IMR-90 (cell line): ENCODE results near the gene APLN. TPM values are rescaled to one million over a fixed set of nuclear protein-coding genes. Genes with fewer than 3 reads are reported as not detected.

Experiments
- ATAC-seq: fragments of 200-7000 bp; cut with Tn5 transposase; 2 replicates; pipeline ENCODE4 v1.9.1; 2020; ENCODE audit warnings: low read depth, mild to moderate bottlenecking, moderate library complexity
- BruUV-seq: library from RNA; stranded (reverse); fragments of 400-500 nt; replicated peaks from 2 replicates; lab custom pipeline; 2021; lab: Mats Ljungman, UMichigan
- CTCF ChIA-PET: fragments of 300-600 bp; formaldehyde crosslinking; extraction: SDS; loops from one replicate; lab custom pipeline; 2021; ENCODE audit warnings: antibody characterized with exemption; lab: Yijun Ruan, JAX
- POLR2A ChIA-PET: fragments of 300-600 bp; sonication (Branson Sonifier 250); formaldehyde crosslinking; loops from one replicate; lab custom pipeline; 2022; ENCODE audit warnings: antibody characterized with exemption; ENCODE audit not compliant: unreplicated experiment; lab: Charles Lee
- DNase-seq: peaks from one replicate; pipeline ENCODE4 v3.0.0; 2013
- H2AFZ ChIP-seq: replicated peaks from 2 replicates; pipeline ENCODE3; 2013; ENCODE audit warnings: low read length, mild to moderate bottlenecking; ENCODE audit not compliant: poor library complexity
- H2AK5ac ChIP-seq: 2 replicates; pipeline ENCODE4 v1.6.1; 2013; ENCODE audit warnings: low read depth, low read length, inconsistent platforms
- H2AK9ac ChIP-seq: replicated peaks from 2 replicates; pipeline ENCODE3; 2013; ENCODE audit warnings: mild to moderate bottlenecking, low read depth, low read length, moderate library complexity; ENCODE audit not compliant: poor library complexity
- H2BK120ac ChIP-seq: 2 replicates; pipeline ENCODE4 v1.6.1; 2013; ENCODE audit warnings: low read depth, low read length, inconsistent platforms
- H2BK15ac ChIP-seq: 3 replicates; pipeline ENCODE4 v1.6.1; 2013; ENCODE audit warnings: low read depth, low read length, inconsistent platforms
- H2BK20ac ChIP-seq: 2 replicates; pipeline ENCODE4 v1.6.1; 2013; ENCODE audit warnings: low read depth, mild to moderate bottlenecking, inconsistent platforms, low read length, moderate library complexity
- H2BK5ac ChIP-seq: 2 replicates; pipeline ENCODE4 v1.6.1; 2013; ENCODE audit warnings: mild to moderate bottlenecking, low read depth, low read length, inconsistent platforms; ENCODE audit not compliant: poor library complexity, severe bottlenecking
- H3K14ac ChIP-seq: replicated peaks from 2 replicates; pipeline ENCODE4 v1.6.1; 2013; ENCODE audit warnings: low read depth, low read length, inconsistent platforms
- H3K18ac ChIP-seq: 2 replicates; pipeline ENCODE4 v1.6.1; 2013; ENCODE audit warnings: low read depth, low read length, control low read depth
- H3K23ac ChIP-seq: 2 replicates; pipeline ENCODE4 v1.6.1; 2013; ENCODE audit warnings: low read depth, low read length, inconsistent platforms
- H3K27ac ChIP-seq: 2 replicates; pipeline ENCODE4 v1.5.1; 2013; ENCODE audit warnings: mild to moderate bottlenecking, control low read depth, low read length; ENCODE audit not compliant: insufficient read depth
- H3K27me3 ChIP-seq: 2 replicates; pipeline ENCODE4 v1.6.1; 2013; ENCODE audit warnings: low read length; ENCODE audit not compliant: control insufficient read depth, insufficient read depth
- H3K36me3 ChIP-seq: 2 replicates; pipeline ENCODE4 v1.6.1; 2013; ENCODE audit warnings: low read length, mixed read lengths; ENCODE audit not compliant: control insufficient read depth, insufficient read depth
- H3K4ac ChIP-seq: 2 replicates; pipeline ENCODE4 v1.6.1; 2013; ENCODE audit warnings: low read depth, low read length, inconsistent platforms
- H3K4me1 ChIP-seq: 2 replicates; pipeline ENCODE4 v1.6.1; 2013; ENCODE audit warnings: low read length, mixed read lengths; ENCODE audit not compliant: control insufficient read depth, insufficient read depth
- H3K4me2 ChIP-seq: 2 replicates; pipeline ENCODE4 v1.6.1; 2013; ENCODE audit warnings: low read depth, mild to moderate bottlenecking, control low read depth, low read length, moderate library complexity
- H3K4me3 ChIP-seq: 2 replicates; pipeline ENCODE4 v1.5.1; 2013; ENCODE audit warnings: low read depth, mild to moderate bottlenecking, control low read depth, low read length, moderate library complexity; ENCODE audit not compliant: insufficient read depth
- H3K56ac ChIP-seq: 2 replicates; pipeline ENCODE4 v1.6.1; 2013; ENCODE audit warnings: low read length, inconsistent platforms; ENCODE audit not compliant: insufficient read depth; ENCODE audit errors: extremely low read depth
- H3K79me1 ChIP-seq, 2 experiments: 2 replicates each; pipeline ENCODE4 v1.6.1; 2013; ENCODE audit warnings: low read length in 2 of 2, inconsistent platforms in 1 of 2, low read depth in 1 of 2
- H3K9ac ChIP-seq: 2 replicates; pipeline ENCODE4 v1.6.1; 2013; ENCODE audit warnings: low read depth, low read length, control low read depth
- H3K9me1 ChIP-seq: 2 replicates; pipeline ENCODE4 v1.6.1; 2013; ENCODE audit warnings: low read length, inconsistent platforms; ENCODE audit not compliant: insufficient read depth
- H3K9me3 ChIP-seq: 2 replicates; pipeline ENCODE4 v1.6.1; 2013; ENCODE audit warnings: low read length; ENCODE audit not compliant: control insufficient read depth, insufficient read depth
- H4K20me1 ChIP-seq: 2 replicates; pipeline ENCODE4 v1.6.1; 2013; ENCODE audit warnings: low read length, inconsistent platforms; ENCODE audit not compliant: insufficient read depth
- H4K5ac ChIP-seq: 2 replicates; pipeline ENCODE4 v1.6.1; 2013; ENCODE audit warnings: mild to moderate bottlenecking, low read depth, low read length, control low read depth
- H4K8ac ChIP-seq, 2 experiments: 2 replicates each; pipeline ENCODE4 v1.6.1; 2013; ENCODE audit warnings: low read depth in 2 of 2, low read length in 2 of 2, control low read depth in 1 of 2, inconsistent platforms in 1 of 2
- H4K91ac ChIP-seq: 2 replicates; pipeline ENCODE4 v1.6.1; 2013; ENCODE audit warnings: low read depth, low read length, inconsistent platforms; ENCODE audit not compliant: insufficient read depth
- BHLHE40 ChIP-seq: fragments of 150-350 bp; IDR thresholded peaks from 2 replicates; pipeline ENCODE4 v1.6.1; 2016; ENCODE audit warnings: mild to moderate bottlenecking, low read depth, low read length
- CEBPB ChIP-seq: IDR thresholded peaks from 2 replicates; pipeline ENCODE4 v1.6.1; 2012; ENCODE audit warnings: low read depth, low read length, improper control_type of control experiment
- CHD1 ChIP-seq: IDR thresholded peaks from 2 replicates; pipeline ENCODE4 v1.6.1; 2012; ENCODE audit warnings: low read depth, low read length, improper control_type of control experiment
- FOS ChIP-seq: fragments of 150-350 bp; IDR thresholded peaks from 2 replicates; pipeline ENCODE4 v1.6.1; 2016; ENCODE audit warnings: low read depth, low read length
- MAFK ChIP-seq: IDR thresholded peaks from 2 replicates; pipeline ENCODE4 v1.6.1; 2012; ENCODE audit warnings: low read depth, low read length, improper control_type of control experiment
- MAZ ChIP-seq: IDR thresholded peaks from 2 replicates; pipeline ENCODE4 v1.6.1; 2012; ENCODE audit warnings: low read depth, mild to moderate bottlenecking, low read length, improper control_type of control experiment, moderate library complexity, borderline replicate concordance
- MXI1 ChIP-seq: IDR thresholded peaks from 2 replicates; pipeline ENCODE4 v1.6.1; 2012; ENCODE audit warnings: low read depth, mild to moderate bottlenecking, low read length, moderate library complexity, borderline replicate concordance
- NFE2L2 ChIP-seq: fragments of 150-350 bp; IDR thresholded peaks from 2 replicates; pipeline ENCODE4 v1.6.1; 2016; ENCODE audit warnings: low read depth, mild to moderate bottlenecking, low read length
- POLR2A ChIP-seq: IDR thresholded peaks from 2 replicates; pipeline ENCODE4 v1.6.1; 2012; ENCODE audit warnings: mild to moderate bottlenecking, low read depth, low read length
- RAD21 ChIP-seq: IDR thresholded peaks from 2 replicates; pipeline ENCODE4 v1.6.1; 2012; ENCODE audit warnings: low read length, improper control_type of control experiment
- RCOR1 ChIP-seq: IDR thresholded peaks from 2 replicates; pipeline ENCODE4 v1.6.1; 2012; ENCODE audit warnings: mild to moderate bottlenecking, low read length, improper control_type of control experiment; ENCODE audit not compliant: insufficient replicate concordance
- RFX5 ChIP-seq: IDR thresholded peaks from 2 replicates; pipeline ENCODE4 v1.8.0; 2012; ENCODE audit warnings: low read depth, mild to moderate bottlenecking, low read length, moderate library complexity
- SMC3 ChIP-seq: fragments of 150-350 bp; IDR thresholded peaks from 2 replicates; pipeline ENCODE4 v1.6.1; 2016; ENCODE audit warnings: low read depth, mild to moderate bottlenecking, antibody characterized with exemption, low read length, moderate library complexity
- WGBS, 2 experiments: methylation state at CpG; one replicate each; pipeline versions ENCODE4 v1.1.5 to v1.1.7; 2013; ENCODE audit warnings: missing lambda C conversion rate in 2 of 2; ENCODE audit not compliant: insufficient read length in 1 of 2; ENCODE audit errors: extremely low coverage in 2 of 2; 5-methylcytosine and 5-hydroxymethylcytosine counted together
- dilution Hi-C: fragments of 300-500 bp; cut with HindIII; formaldehyde crosslinking; loops from one replicate; pipeline ENCODE4 v1.14.3; 2018; ENCODE audit warnings: low sequenced_read_pairs; ENCODE audit not compliant: unreplicated experiment
- in situ Hi-C: fragments of 300-500 bp; cut with MboI; formaldehyde crosslinking; loops from 3 replicates; pipeline ENCODE4 v1.14.3; 2019; ENCODE audit warnings: low sequenced_read_pairs, inconsistent platforms, mixed read lengths
- intact Hi-C: fragments of 100-400 bp; cut with micrococcal nuclease; formaldehyde crosslinking; loops from 2 replicates; pipeline ENCODE4 v1.10.0; 2022
- polyA plus RNA-seq, 3 experiments: library from polyadenylated mRNA; depleted of rRNA; stranded (reverse); fragments of >200 nt; gene quantifications; 2 replicates each; pipeline ENCODE4 v1.2.3, GENCODE V29; 2012; ENCODE audit warnings: low replicate concordance in 1 of 3
- total RNA-seq: library from RNA; depleted of rRNA; stranded (reverse); fragments of >200 nt; gene quantifications from 2 replicates; pipeline ENCODE4 v1.2.3, GENCODE V29; 2012
- TF ChIP-seq, protein P1 (sequence below): fragments of 150-350 bp; IDR thresholded peaks from 2 replicates; pipeline ENCODE4 v1.6.1; 2017; ENCODE audit warnings: mild to moderate bottlenecking, antibody characterized with exemption, low read length, low read depth
- TF ChIP-seq, protein P2 (sequence below): fragments of 150-350 bp; IDR thresholded peaks from 2 replicates; pipeline ENCODE4 v1.6.1; 2016; ENCODE audit warnings: low read depth, mild to moderate bottlenecking, low read length, moderate library complexity, borderline replicate concordance

Gene APLN
- total and polyA plus RNA-seq, 2 of the 4 experiments (the other 2 are of a cell fraction): 0.18 to 0.72 TPM

DNA sequence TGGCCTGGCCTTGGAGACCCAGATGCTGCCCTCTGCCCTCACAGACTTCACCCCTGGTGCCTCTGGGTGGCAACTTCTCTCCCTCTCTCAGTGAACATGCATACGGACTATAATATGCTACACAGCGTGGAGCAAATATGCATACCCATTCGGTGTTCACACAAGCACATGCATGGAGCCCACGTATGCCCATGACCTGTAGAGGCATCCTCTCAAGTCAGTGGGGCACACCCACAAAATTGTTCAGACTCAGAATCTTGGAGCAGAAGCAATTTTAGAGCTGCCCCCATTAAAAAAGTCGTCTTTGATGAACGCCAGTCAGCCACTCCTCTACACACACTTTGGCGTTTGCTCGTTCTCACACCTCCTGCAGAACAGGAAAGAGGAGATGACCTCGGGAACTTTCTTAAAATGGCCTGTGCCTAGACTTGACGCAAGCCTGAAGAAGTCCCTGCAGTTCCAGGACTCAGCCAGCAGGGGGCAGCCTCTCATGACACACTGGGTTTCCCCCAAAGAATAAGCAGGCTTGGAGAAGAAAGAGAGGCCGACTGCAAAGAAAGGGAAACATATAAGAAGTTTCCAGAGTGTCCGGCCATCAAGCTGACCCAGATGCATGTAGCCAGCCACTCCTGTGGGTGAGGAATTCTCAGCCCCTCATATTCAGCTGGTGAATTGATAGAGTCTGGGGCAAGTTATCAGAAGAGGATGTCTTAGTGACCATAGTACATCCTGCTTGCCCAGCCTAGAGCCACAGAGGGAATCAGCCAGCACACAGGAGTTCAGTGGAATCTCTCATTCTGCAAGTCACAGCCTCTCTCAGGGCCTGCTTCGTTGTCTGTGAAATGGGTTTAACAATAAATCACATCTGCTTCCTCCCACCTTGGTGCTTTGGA, 17.3 kb downstream of the APLN start (continued):
- TF ChIP-seq, protein P1, sequence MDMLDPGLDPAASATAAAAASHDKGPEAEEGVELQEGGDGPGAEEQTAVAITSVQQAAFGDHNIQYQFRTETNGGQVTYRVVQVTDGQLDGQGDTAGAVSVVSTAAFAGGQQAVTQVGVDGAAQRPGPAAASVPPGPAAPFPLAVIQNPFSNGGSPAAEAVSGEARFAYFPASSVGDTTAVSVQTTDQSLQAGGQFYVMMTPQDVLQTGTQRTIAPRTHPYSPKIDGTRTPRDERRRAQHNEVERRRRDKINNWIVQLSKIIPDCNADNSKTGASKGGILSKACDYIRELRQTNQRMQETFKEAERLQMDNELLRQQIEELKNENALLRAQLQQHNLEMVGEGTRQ: no peak

DNA sequence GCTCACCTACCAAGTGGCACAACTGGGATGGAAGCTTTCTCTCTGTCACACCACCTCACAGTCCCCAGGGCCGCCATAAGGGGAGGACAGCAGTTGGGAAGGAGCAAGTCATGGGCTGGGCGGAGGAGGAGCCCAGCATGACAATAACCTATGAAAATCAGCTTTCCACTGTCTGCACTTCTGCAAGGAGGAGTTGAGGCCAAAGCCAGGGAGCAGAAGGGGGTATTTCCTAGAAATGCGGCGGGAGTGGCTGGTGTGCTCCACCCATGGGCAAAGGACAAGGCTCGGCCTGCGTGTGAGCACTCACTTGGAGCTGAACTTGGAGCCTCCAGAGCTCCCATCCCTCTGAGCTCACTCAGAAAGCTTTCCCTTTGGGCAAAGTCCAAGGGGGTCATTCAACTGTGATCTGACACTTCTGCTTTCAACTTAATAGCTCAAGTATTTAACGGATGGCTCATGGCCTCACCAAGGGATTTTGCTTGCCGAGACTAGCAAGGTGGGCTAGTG, 18.5 kb downstream of the APLN start:
- H2BK5ac ChIP-seq: no peak overlapping the region
- no peak for DNase-seq
- H3K4me3 ChIP-seq: no peak overlapping the region
- H3K9ac ChIP-seq: no peak overlapping the region
- H2BK15ac ChIP-seq: no peak overlapping the region
- no peak overlapping the region for H4K5ac ChIP-seq
- no peaks in the 10 kb centered on the region for H3K9me1 ChIP-seq
- no peak overlapping the region for H4K91ac ChIP-seq
- ChIA-PET CTCF (interaction anchor here (0.6 to 3.9 kb wide), 3 partner anchors 9 to 90 kb away, joined by 3 to 32 read pairs (median 3); no protein-coding TSS in a partner anchor), POLR2A (no interaction called here)
- H3K27ac ChIP-seq: no peak overlapping the region
- peaks cover 1% of the 10 kb centered on the region; the same call in 1 of the 2 replicates for H3K9me3 ChIP-seq
- dilution Hi-C loops: no loop called here
- no peak overlapping the region for H2AFZ ChIP-seq
- H3K4me2 ChIP-seq: no peak overlapping the region
- BruUV-seq: no TSS peak
- no peak overlapping the region for H2AK9ac ChIP-seq
- intact Hi-C loops: loop anchor here (10.0 kb wide), 1 partner anchor 189 kb away; no protein-coding TSS in a partner anchor
- no peak overlapping the region for H2BK120ac ChIP-seq
- ATAC-seq: no peak
- no peak overlapping the region for H3K23ac ChIP-seq
- no peak overlapping the region for H2AK5ac ChIP-seq
- in situ Hi-C loops: loop anchor here (5.0 kb wide), 1 partner anchor 91 kb away; no protein-coding TSS in a partner anchor
- H2BK20ac ChIP-seq: no peak overlapping the region
- H3K27me3 ChIP-seq: peaks cover 15% of the 10 kb centered on the region; the same call in 1 of the 2 replicates
- H3K36me3 ChIP-seq: no peaks in the 10 kb centered on the region
- no peak overlapping the region for H4K8ac ChIP-seq
- no peak overlapping the region for H3K18ac ChIP-seq
- no peak overlapping the region for H3K56ac ChIP-seq
- WGBS, 2 experiments: 50% methylated on average over 2 of the region's 8 CpGs; no CpG with 5 or more reads in 1 of the 2 experiments
- no peaks in the 10 kb centered on the region for H3K4me1 ChIP-seq
- no peak overlapping the region for H3K4ac ChIP-seq
- H4K20me1 ChIP-seq: no peaks in the 10 kb centered on the region
- H3K14ac ChIP-seq: no peak overlapping the region
- no peaks in the 10 kb centered on the region for H3K79me1 ChIP-seq
- no peak for TF ChIP-seq RAD21
- TF ChIP-seq MAZ: no peak
- TF ChIP-seq POLR2A: no peak
- TF ChIP-seq MAFK: no peak
- TF ChIP-seq SMC3: no peak
- TF ChIP-seq CEBPB: no peak
- no peak for TF ChIP-seq NFE2L2
- TF ChIP-seq MXI1: no peak
- no peak for TF ChIP-seq CHD1
- no peak for TF ChIP-seq RCOR1
- no peak for TF ChIP-seq BHLHE40
- no peak for TF ChIP-seq RFX5
- no peak for TF ChIP-seq FOS
- TF ChIP-seq, protein P2, sequence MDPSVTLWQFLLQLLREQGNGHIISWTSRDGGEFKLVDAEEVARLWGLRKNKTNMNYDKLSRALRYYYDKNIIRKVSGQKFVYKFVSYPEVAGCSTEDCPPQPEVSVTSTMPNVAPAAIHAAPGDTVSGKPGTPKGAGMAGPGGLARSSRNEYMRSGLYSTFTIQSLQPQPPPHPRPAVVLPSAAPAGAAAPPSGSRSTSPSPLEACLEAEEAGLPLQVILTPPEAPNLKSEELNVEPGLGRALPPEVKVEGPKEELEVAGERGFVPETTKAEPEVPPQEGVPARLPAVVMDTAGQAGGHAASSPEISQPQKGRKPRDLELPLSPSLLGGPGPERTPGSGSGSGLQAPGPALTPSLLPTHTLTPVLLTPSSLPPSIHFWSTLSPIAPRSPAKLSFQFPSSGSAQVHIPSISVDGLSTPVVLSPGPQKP: no peak
